Measurements from ENCODE around the gene ZNF81.
"Not testable (repeated sequence)": the region's sequence is repeated elsewhere in the genome, so short reads cannot be mapped to it uniquely, and the experiment has no call there.

Gene ZNF81

DNA sequence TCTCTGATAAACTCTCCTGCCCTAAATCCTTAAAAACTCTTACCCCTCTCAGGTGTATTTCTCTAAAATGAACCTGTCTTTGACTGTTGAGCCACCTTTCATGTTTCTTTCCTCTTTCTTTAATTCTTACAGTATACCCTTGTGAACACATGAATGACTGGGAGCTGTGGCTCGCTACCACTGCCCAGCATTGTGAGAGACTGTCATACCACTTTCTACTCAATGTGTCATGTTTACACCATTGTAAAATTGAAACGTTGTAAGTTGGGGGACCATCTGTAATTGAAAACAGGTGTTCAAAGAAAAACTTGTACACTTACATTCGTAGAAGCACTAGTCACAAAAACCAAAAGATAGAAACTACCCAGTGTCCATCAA lies 100.2 kb downstream of the ZNF81 start:
- no peak for DNase-seq

DNA sequence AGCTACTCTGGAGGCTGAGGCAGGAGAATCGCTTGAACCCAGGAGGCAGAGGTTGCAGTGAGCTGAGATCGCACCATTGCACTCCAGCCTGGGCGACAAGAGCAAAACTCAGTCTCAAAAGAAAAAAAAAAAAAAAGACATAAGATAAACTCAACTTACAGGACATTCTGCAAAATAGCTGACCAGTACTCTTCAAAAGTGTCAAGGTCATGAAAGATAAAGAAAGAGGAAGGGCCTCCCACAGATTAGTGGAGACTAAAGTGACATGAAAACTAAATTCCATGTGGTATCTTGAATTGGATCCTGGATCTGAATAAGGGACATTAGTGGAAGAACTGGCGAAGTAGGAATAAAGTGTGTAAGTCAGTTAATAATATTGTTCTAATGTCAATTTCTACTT lies 103.7 kb downstream of the ZNF81 start:
- DNase-seq, result no peak

DNA sequence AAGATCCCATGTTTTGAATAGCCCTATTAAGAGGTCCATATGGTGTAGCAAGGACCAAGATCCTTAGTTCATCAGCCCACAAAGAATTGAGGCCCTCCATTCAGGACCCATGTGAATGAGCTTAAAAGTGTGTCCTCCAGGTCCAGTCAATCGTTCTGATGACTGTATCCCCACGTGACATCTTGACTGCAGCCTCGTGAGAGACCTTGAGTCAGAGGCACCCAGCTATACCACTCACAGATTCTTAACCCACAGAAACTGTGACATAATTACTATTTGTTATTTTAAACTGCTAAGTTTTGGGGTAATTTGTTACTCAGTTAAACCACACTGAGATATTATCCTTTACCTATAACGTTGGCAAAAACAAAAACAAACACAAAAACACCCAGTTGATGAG lies 104.7 kb downstream of the ZNF81 start:
- DNase-seq, result no peak

DNA sequence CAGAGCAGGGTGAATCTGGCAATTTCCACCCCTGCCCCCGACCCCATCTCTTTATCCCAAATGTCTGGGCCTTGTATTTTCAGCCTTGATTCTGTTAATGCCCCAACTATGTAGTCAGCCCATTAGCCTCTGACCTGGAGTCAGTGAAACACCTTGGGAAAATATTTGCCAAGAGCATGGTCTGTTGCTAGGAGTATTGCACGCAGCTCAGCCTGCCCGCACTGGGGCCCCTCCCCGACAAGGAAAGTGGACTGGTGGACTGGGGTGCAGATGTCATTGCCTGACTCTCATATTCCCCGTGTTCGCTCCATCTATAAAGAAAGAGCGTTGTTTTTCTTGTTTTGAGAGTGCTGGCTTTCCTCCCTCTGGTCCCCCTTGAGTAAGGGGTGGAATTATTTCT lies 118.6 kb downstream of the ZNF81 start:
- not testable (repeated sequence) for DNase-seq

DNA sequence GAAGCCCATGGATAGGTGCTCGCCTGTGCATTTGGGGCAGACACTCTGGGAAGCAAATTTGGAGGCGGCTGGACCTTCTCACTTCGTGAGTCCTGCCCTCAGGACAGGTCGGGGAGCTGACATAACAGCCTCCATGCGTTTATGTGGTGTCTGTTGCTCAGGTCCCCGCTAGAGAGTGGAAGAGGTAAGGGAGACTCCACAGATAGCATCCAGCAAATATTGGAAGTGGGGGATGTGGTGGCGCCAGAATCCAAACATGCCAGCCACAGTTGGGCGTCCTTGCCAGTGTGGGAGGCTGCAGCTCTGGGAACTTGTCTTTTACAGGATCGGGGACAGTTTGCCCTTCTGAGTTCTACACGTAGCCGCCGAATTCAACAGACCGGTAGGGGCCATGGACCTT lies 119.3 kb downstream of the ZNF81 start:
- no peak for DNase-seq

DNA sequence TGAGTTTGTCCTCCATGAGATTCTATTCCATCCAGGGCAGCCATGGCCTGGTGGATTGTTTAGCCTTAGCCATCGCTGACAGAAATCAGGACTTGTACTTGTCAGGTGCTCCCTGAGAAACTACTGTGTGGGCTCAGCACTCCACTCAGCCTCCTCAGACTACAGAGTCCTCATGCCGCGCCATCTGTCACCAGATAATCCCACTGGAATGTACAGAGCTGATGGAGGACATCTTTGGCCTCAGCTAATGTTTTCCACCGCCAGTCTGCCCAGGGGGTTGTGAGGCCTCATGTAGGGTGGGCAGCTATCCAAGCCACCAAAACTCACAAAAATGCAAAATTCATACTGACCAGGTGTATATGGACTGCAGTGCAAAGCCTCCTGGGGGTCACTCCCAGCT lies 121.5 kb downstream of the ZNF81 start:
- DNase-seq, result not testable (repeated sequence)

DNA sequence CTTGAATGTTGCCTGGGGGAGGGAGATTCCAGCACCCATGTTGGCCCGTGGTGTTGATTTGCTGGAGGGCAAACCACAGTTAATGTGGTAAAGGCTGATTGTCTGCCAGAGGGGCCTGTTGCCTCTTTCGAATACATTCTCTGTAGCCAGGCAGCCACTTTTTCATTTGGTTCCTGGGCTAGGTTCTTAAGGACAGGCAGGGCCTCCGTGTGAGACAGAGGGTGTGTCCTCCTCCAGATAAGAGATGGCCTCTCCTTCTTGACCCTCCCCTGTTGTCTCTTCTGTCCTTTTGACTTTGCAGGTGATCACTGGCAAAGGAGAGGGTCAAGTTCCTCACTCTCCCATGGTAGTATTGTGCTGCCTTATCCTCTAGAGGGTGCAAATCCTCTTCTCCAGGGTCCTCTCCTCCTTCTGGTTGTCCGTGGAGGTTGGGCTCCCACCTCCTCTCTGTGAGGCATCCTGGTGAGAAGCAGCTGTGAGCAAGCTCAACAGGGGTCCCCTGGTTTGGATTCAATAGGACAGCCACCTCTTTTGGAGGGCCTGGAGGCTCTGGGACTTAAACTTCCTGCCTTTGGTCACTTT lies 122.2 kb downstream of the ZNF81 start:
- DNase-seq, result no peak

DNA sequence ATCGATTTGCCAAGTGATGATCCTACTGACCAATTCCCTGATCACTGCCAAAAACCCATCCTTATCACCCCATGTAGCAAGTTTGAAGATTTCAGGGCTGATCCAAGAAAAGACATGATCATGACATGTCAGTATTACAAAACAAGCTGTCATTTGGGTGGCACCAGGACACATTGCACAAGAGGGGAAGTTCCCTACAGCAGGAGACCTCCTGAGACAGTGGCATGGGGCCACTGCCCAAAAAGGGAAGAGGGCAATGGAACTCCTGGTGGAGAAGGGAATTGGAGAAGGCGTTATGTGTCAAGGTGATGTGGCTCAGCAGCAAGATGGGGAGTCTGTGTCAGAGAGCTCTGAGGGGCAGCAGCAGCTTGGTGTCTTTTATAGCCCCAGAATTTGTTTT lies 123.7 kb downstream of the ZNF81 start:
- no peak for DNase-seq

DNA sequence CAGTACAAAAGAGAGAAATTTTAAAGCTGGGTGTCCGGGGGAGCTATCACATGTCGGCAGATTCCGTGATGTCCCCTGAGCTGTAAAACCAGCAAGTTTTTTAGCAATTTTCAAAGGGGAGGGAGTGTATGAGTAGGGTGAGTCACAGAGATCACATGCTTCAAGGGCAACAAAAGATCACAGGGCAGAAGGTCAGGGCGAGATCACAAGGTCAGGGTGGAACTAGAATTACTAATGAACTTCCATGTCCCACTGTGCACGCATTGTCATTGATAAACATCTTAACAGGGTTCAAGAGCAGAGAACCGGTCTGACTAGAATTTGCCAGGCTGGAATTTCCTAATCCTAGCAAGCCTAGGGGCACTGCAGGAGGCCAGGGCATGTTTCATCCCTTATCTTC lies 125.1 kb downstream of the ZNF81 start:
- DNase-seq, result not testable (repeated sequence)

DNA sequence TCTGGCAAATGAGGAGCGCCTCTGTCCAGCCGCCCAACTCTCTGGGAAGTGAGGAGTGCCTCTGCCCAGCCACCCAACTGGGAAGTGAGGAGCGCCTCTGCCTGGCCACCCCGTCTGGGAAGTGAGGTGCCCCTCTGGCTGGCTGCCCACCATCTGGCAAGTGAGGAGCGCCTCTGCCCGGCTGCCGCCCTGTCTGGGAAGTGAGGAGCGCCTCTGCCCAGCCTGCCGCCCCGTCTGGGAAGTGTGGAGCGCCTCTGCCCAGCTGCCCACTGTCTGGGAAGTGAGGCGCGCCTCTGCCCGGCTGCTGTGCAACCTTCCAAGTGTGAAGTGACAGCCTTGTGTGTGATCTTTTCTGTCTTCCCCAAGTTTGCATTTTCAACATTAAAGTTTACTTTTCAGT lies 128.8 kb downstream of the ZNF81 start:
- DNase-seq, result not testable (repeated sequence)

Data from DMS 273 treated with DMSO at 0.1 percent for 48 hours (cell line).